NB4 (cell line): Measurements from ENCODE around the gene GPAM.

ENCODE experiments used
- CTCF ChIP-seq: IDR thresholded peaks from one replicate; pipeline ENCODE4 v1.5.1; 2012; ENCODE audit warnings: low read depth, low read length
- POLR2A ChIP-seq: IDR thresholded peaks from 2 replicates; pipeline ENCODE4 v1.6.1; 2011; ENCODE audit warnings: mild to moderate bottlenecking; ENCODE audit not compliant: insufficient read length; ENCODE audit errors: extremely low read depth

- TF ChIP-seq CTCF: no peak
- TF ChIP-seq POLR2A: no peak
Observed at GRCh38 chr10:112226439-112227248, 43.1 kb upstream of the GPAM start.
